Measurements from ENCODE around the gene APOB.

DNA sequence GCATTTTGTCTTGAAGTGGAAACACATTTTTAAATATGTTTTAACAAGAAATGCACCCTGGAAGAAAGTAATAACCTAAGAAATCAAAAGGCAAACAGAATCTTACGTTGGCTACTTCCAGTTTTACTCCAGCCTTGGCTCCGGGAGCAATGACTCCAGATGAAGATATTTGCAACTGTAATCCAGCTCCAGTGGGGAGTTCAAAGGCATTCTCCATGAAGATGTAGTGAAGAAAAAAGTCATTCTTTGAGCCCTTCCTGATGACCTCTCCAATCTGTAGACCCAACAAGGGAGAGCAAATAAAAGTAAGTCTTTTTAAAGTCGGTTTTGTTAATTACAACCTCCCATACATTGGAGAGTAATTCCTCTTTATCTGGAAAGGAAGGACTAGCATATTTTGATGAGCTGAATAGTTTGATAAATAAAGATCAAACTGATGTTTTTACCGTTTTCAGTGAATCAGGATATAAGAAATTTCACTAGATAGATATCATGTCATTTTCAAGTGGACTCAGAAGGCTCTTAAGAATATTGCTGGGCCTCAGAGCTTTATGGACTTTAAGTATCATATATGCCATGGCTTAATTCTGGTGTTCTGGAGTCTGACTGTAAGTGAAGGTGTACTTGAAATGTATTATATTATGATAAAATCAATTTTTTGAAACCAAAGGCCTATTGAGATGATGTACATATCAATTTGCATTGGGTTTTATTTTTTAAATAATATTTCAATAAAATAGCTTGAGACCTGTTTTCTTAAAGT, 20.3 kb downstream of the APOB start:
- TF ChIP-seq, protein P1, sequence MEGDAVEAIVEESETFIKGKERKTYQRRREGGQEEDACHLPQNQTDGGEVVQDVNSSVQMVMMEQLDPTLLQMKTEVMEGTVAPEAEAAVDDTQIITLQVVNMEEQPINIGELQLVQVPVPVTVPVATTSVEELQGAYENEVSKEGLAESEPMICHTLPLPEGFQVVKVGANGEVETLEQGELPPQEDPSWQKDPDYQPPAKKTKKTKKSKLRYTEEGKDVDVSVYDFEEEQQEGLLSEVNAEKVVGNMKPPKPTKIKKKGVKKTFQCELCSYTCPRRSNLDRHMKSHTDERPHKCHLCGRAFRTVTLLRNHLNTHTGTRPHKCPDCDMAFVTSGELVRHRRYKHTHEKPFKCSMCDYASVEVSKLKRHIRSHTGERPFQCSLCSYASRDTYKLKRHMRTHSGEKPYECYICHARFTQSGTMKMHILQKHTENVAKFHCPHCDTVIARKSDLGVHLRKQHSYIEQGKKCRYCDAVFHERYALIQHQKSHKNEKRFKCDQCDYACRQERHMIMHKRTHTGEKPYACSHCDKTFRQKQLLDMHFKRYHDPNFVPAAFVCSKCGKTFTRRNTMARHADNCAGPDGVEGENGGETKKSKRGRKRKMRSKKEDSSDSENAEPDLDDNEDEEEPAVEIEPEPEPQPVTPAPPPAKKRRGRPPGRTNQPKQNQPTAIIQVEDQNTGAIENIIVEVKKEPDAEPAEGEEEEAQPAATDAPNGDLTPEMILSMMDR (conservative IDR thresholded peaks at IDR 0.05; ENCODE audit: low read depth, low read length) = no peak
- no peak for TF ChIP-seq EZH2phosphoT487 (IDR thresholded peaks at IDR 0.05; ENCODE audit: borderline replicate concordance, low read length)

Data from PC-3 (cell line).